Neural cell (in vitro differentiated cells): Measurements from ENCODE around the gene C5. TPM values are rescaled to one million over a fixed set of nuclear protein-coding genes. Genes with fewer than 3 reads are reported as not detected.

Source experiments
- H2AFZ ChIP-seq: fragments of 200-600, 300-800 bp; sonication (generic), shearing (Covaris generic); 2 replicates; pipeline ENCODE4 v1.6.0; 2014; ENCODE audit warnings: low read depth, mild to moderate bottlenecking, antibody characterized with exemption, low read length, moderate library complexity
- H3F3A ChIP-seq: fragments of 200-600 bp; shearing (Covaris generic); 2 replicates; pipeline ENCODE4 v1.6.1; 2016; ENCODE audit warnings: mild to moderate bottlenecking, moderate library complexity, mixed read lengths, antibody characterized with exemption, low read length; ENCODE audit not compliant: insufficient read depth, poor library complexity, severe bottlenecking
- H3K27ac ChIP-seq: fragments of 200-600, 300-800 bp; sonication (generic), shearing (Covaris generic); 2 replicates; pipeline ENCODE4 v1.5.1; 2014; ENCODE audit warnings: mild to moderate bottlenecking, low read length, moderate library complexity
- H3K27me3 ChIP-seq: fragments of 300-800, 200-600 bp; sonication (generic), shearing (Covaris generic); 2 replicates; pipeline ENCODE4 v1.6.0; 2014; ENCODE audit warnings: mild to moderate bottlenecking, low read depth, low read length, moderate library complexity; ENCODE audit not compliant: insufficient read depth
- H3K36me3 ChIP-seq: fragments of 300-800, 200-600 bp; sonication (generic), shearing (Covaris generic); 2 replicates; pipeline ENCODE4 v1.5.1; 2014; ENCODE audit warnings: mild to moderate bottlenecking, antibody characterized with exemption, low read length, moderate library complexity; ENCODE audit not compliant: insufficient read depth
- H3K4me2 ChIP-seq: fragments of 300-800, 200-600 bp; sonication (generic), shearing (Covaris generic); 2 replicates; pipeline ENCODE4 v1.6.0; 2014; ENCODE audit warnings: mild to moderate bottlenecking, low read length
- H3K4me3 ChIP-seq: fragments of 300-800, 200-600 bp; sonication (generic), shearing (Covaris generic); 2 replicates; pipeline ENCODE4 v1.5.1; 2014; ENCODE audit warnings: mild to moderate bottlenecking, low read length, moderate library complexity
- H3K79me2 ChIP-seq: fragments of 200-600 bp; shearing (Covaris generic); replicated peaks from 2 replicates; pipeline ENCODE4 v1.6.0; 2014; ENCODE audit warnings: mild to moderate bottlenecking, low read length, moderate library complexity; ENCODE audit not compliant: insufficient read depth
- H3K9ac ChIP-seq: fragments of 300-800, 200-600 bp; sonication (generic), shearing (Covaris generic); 2 replicates; pipeline ENCODE4 v1.6.1; 2016; ENCODE audit warnings: mild to moderate bottlenecking, low read length, mixed read lengths
- H3K9me2 ChIP-seq: fragments of 200-600 bp; shearing (Covaris generic); 2 replicates; pipeline ENCODE4 v1.6.1; 2016; ENCODE audit warnings: mild to moderate bottlenecking, low read length, mixed read lengths; ENCODE audit not compliant: insufficient read depth
- H3K9me3 ChIP-seq: fragments of 200-600, 300-800 bp; sonication (generic), shearing (Covaris generic); 2 replicates; pipeline ENCODE4 v1.6.1; 2016; ENCODE audit warnings: mild to moderate bottlenecking, mixed run types, low read length, moderate library complexity, mixed read lengths
- H4K20me1 ChIP-seq: fragments of 200-600 bp; shearing (Covaris generic); 2 replicates; pipeline ENCODE4 v1.6.1; 2016; ENCODE audit warnings: mild to moderate bottlenecking, mixed run types; ENCODE audit not compliant: insufficient read depth
- CTCF ChIP-seq: fragments of 450-650 bp; IDR thresholded peaks from 2 replicates; pipeline ENCODE4 v1.5.1; 2014; ENCODE audit warnings: antibody characterized with exemption, mild to moderate bottlenecking, moderate library complexity; ENCODE audit not compliant: poor library complexity, severe bottlenecking
- EP300 ChIP-seq: fragments of 450-650 bp; conservative IDR thresholded peaks from 2 replicates; pipeline ENCODE4 v1.6.1; 2014; ENCODE audit warnings: antibody characterized with exemption, mild to moderate bottlenecking, moderate library complexity; ENCODE audit not compliant: poor library complexity, severe bottlenecking
- EZH2 ChIP-seq: fragments of 200-600, 300-800 bp; shearing (Covaris generic), sonication (generic); IDR thresholded peaks from 2 replicates; pipeline ENCODE4 v1.6.1; 2014; ENCODE audit warnings: antibody characterized with exemption, low read length, borderline replicate concordance, mild to moderate bottlenecking; ENCODE audit not compliant: insufficient read depth, poor library complexity, severe bottlenecking
- MXI1 ChIP-seq: fragments of 450-650 bp; conservative IDR thresholded peaks from 2 replicates; pipeline ENCODE4 v1.6.1; 2014; ENCODE audit warnings: antibody characterized with exemption, mild to moderate bottlenecking; ENCODE audit not compliant: poor library complexity, severe bottlenecking
- POLR2AphosphoS5 ChIP-seq: IDR thresholded peaks from 2 replicates; pipeline ENCODE4 v1.6.1; 2012
- RAD21 ChIP-seq: fragments of 450-650 bp; conservative IDR thresholded peaks from 2 replicates; pipeline ENCODE4 v1.6.1; 2014; ENCODE audit warnings: antibody characterized with exemption, mild to moderate bottlenecking, moderate library complexity
- REST ChIP-seq: IDR thresholded peaks from 2 replicates; pipeline ENCODE4 v1.6.1; 2012; ENCODE audit warnings: borderline replicate concordance
- SMC3 ChIP-seq: fragments of 450-650 bp; conservative IDR thresholded peaks from 2 replicates; pipeline ENCODE4 v1.6.1; 2014; ENCODE audit warnings: antibody characterized with exemption, mild to moderate bottlenecking, moderate library complexity; ENCODE audit not compliant: poor library complexity
- TAF1 ChIP-seq: IDR thresholded peaks from 2 replicates; pipeline ENCODE4 v1.6.1; 2012; ENCODE audit warnings: low read depth
- polyA plus RNA-seq: library from polyadenylated mRNA; depleted of rRNA; stranded (reverse); fragments of >200 nt; gene quantifications from 2 replicates; pipeline ENCODE4 v1.2.3, GENCODE V29; 2014

The C5 gene
- polyA plus RNA-seq, 1 donor from 2014 or later: 3.8 TPM

GRCh38 chr9:120932086-120932823, 117.8 kb downstream of the C5 start:
- no peaks in the 10 kb centered on the region for H3K79me2 ChIP-seq
- no peaks in the 10 kb centered on the region for H3K9me2 ChIP-seq
- H3K4me3 ChIP-seq: no peak overlapping the region
- TF ChIP-seq SMC3: no peak
- H3K36me3 ChIP-seq: no peaks in the 10 kb centered on the region
- H3K4me2 ChIP-seq: no peak overlapping the region
- no peak overlapping the region for H2AFZ ChIP-seq
- H3F3A ChIP-seq: no peaks in the 10 kb centered on the region
- H3K27me3 ChIP-seq: peaks cover 15% of the 10 kb centered on the region
- H3K9me3 ChIP-seq: no peaks in the 10 kb centered on the region
- H3K27ac ChIP-seq: no peak overlapping the region
- H4K20me1 ChIP-seq: no peaks in the 10 kb centered on the region
- H3K9ac ChIP-seq: no peak overlapping the region

- Histone ChIP-seq H3K27me3 (peaks cover 15% of the 10 kb centered on the region), H3K4me2 (no peak overlapping the region), H3K9me3 (no peaks in the 10 kb centered on the region), H3F3A (no peaks in the 10 kb centered on the region), H3K9ac (no peak overlapping the region), H3K79me2 (no peaks in the 10 kb centered on the region), H2AFZ (no peak overlapping the region), H4K20me1 (no peaks in the 10 kb centered on the region), H3K27ac (no peak overlapping the region), H3K4me3 (no peak overlapping the region), H3K36me3 (no peaks in the 10 kb centered on the region), H3K9me2 (no peaks in the 10 kb centered on the region)
- TF ChIP-seq TAF1 (no peak), REST (no peak), SMC3 (no peak), EP300 (no peak), MXI1 (no peak), CTCF (no peak), RAD21 (no peak), EZH2 (no peak), POLR2AphosphoS5 (no peak)
Observed at GRCh38 chr9:120931231-120932085, 118.6 kb downstream of the C5 start.
